Fibroblast of lung (primary cell): ENCODE results near the gene FMNL2. TPM values are rescaled to one million over a fixed set of nuclear protein-coding genes. Genes with fewer than 3 reads are reported as not detected.

Source experiments
- DNase-seq, 2 donors: peaks; one replicate each; pipeline versions ENCODE4 v3.0.0 to v3.0.0-alpha.2; 2010; ENCODE audit warnings: low read depth in 2 of 2
- H2AFZ ChIP-seq: 2 replicates; pipeline ENCODE4 v1.5.1; 2012; ENCODE audit warnings: low read length, control low read depth, inconsistent platforms
- H3K27ac ChIP-seq: 2 replicates; pipeline ENCODE4 v1.5.1; 2011; ENCODE audit warnings: low read length, control low read depth; ENCODE audit not compliant: insufficient read depth
- H3K27me3 ChIP-seq: 2 replicates; pipeline ENCODE4 v1.5.1; 2011; ENCODE audit warnings: mild to moderate bottlenecking, low read length; ENCODE audit not compliant: control insufficient read depth, insufficient read depth
- H3K36me3 ChIP-seq: 2 replicates; pipeline ENCODE4 v1.5.1; 2011; ENCODE audit warnings: low read length; ENCODE audit not compliant: control insufficient read depth, insufficient read depth
- H3K4me1 ChIP-seq: 2 replicates; pipeline ENCODE4 v1.5.1; 2011; ENCODE audit warnings: low read length; ENCODE audit not compliant: control insufficient read depth, insufficient read depth; ENCODE audit errors: extremely low read depth
- H3K4me2 ChIP-seq: 2 replicates; pipeline ENCODE4 v1.5.1; 2011; ENCODE audit warnings: low read length, control low read depth; ENCODE audit not compliant: insufficient read depth; ENCODE audit errors: extremely low read depth
- H3K4me3 ChIP-seq, 4 experiments: fragments of 200-600 bp in 1 of 4; sonication (generic) in 1 of 4; replicated peaks in 1 of 4; 2 replicates each; pipeline ENCODE4 v1.5.1; 2011 to 2016; ENCODE audit warnings: low read length in 4 of 4, low read depth in 3 of 4, mild to moderate bottlenecking in 3 of 4, control low read depth in 2 of 4, inconsistent platforms in 1 of 4, mixed read lengths in 1 of 4; ENCODE audit not compliant: insufficient read depth in 1 of 4; ENCODE audit errors: control extremely low read depth in 1 of 4
- H3K79me2 ChIP-seq: 2 replicates; pipeline ENCODE4 v1.5.1; 2012; ENCODE audit warnings: mild to moderate bottlenecking, low read length, inconsistent platforms; ENCODE audit not compliant: control insufficient read depth, insufficient read depth
- H3K9ac ChIP-seq: 2 replicates; pipeline ENCODE4 v1.5.1; 2011; ENCODE audit warnings: mild to moderate bottlenecking, low read length, control low read depth; ENCODE audit not compliant: insufficient read depth
- H3K9me3 ChIP-seq: 2 replicates; pipeline ENCODE4 v1.5.1; 2012; ENCODE audit warnings: low read depth, low read length; ENCODE audit not compliant: control insufficient read depth, insufficient read depth
- H4K20me1 ChIP-seq: 2 replicates; pipeline ENCODE4 v1.5.1; 2011; ENCODE audit warnings: low read length; ENCODE audit not compliant: control insufficient read depth, insufficient read depth; ENCODE audit errors: extremely low read depth
- EZH2 ChIP-seq: IDR thresholded peaks from 2 replicates; pipeline ENCODE4 v1.5.1; 2012; ENCODE audit warnings: low read length, control low read depth, mild to moderate bottlenecking; ENCODE audit errors: missing control alignments
- polyA plus RNA-seq, 2 donors: library from polyadenylated mRNA; depleted of rRNA in 1 of 2; stranded (reverse) in 1 of 2; unstranded in 1 of 2; fragments of >200 nt; gene quantifications; 2 replicates each; pipeline ENCODE4 v1.2.1, GENCODE V29; 2011 to 2012; ENCODE audit warnings: missing spikeins in 1 of 2
- total RNA-seq: library from RNA; depleted of rRNA; stranded (reverse); fragments of >200 nt; gene quantifications from 2 replicates; pipeline ENCODE4 v1.2.1, GENCODE V29; 2014
- TF ChIP-seq, protein P1 (sequence below), 2 donors: IDR thresholded peaks in 1 of 2; conservative IDR thresholded peaks in 1 of 2; 1 replicate in 1 of 2; 2 replicates in 1 of 2; pipeline ENCODE4 v1.5.1; 2011 to 2012; ENCODE audit warnings: low read length in 2 of 2, control low read depth in 1 of 2, inconsistent platforms in 1 of 2, low read depth in 1 of 2, mild to moderate bottlenecking in 1 of 2

FMNL2 gene
- total and polyA plus RNA-seq, 2 donors (not counting 1 experiment from before 2014, with no cell fraction given), result 12.0 to 30.2 TPM

DNA sequence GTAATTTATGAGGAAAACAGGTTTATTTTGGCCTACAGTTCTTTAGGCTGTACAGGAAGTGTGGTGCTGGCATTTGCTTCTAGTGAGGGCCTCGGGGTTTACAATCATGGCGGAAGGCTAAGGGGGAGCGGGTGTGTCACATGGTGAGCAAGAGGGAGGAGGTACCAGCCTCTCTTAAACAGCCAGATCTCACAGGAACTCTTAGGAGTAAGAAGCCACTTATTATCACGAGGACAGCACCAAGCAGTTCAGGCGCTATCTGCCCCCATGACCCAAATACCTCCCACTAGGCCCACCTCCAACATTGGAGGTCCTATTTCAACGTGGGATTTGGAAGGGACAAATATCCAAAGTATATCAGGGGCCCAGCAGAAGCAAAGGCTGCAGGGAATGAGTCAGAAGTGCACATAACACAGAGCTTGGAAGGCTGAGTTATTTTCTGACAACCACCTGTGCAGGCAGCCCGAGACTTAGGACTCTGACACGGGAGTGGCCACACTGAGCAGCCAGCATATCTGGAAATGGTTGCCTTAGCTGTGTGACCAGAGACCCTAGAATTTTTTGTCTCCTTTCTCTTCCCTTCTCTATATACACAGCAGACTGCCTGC, 211.4 kb downstream of the FMNL2 start:
- H3K79me2 ChIP-seq, result no peaks in the 10 kb centered on the region
- H3K27ac ChIP-seq, result no peak overlapping the region
- peaks cover 12% of the 10 kb centered on the region for H3K4me1 ChIP-seq
- no peak for TF ChIP-seq EZH2
- TF ChIP-seq, protein P1, sequence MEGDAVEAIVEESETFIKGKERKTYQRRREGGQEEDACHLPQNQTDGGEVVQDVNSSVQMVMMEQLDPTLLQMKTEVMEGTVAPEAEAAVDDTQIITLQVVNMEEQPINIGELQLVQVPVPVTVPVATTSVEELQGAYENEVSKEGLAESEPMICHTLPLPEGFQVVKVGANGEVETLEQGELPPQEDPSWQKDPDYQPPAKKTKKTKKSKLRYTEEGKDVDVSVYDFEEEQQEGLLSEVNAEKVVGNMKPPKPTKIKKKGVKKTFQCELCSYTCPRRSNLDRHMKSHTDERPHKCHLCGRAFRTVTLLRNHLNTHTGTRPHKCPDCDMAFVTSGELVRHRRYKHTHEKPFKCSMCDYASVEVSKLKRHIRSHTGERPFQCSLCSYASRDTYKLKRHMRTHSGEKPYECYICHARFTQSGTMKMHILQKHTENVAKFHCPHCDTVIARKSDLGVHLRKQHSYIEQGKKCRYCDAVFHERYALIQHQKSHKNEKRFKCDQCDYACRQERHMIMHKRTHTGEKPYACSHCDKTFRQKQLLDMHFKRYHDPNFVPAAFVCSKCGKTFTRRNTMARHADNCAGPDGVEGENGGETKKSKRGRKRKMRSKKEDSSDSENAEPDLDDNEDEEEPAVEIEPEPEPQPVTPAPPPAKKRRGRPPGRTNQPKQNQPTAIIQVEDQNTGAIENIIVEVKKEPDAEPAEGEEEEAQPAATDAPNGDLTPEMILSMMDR (conservative IDR thresholded peaks at IDR 0.05 in 1 of 2, IDR thresholded peaks at IDR 0.05 in 1 of 2; ENCODE audit: low read depth in 1 of 2, low read length in 2 of 2), result no peak
- DNase-seq, result peak in 1 of 2 donors; percentile 56
- no peaks in the 10 kb centered on the region for H4K20me1 ChIP-seq
- no peak overlapping the region for H3K9ac ChIP-seq
- no peaks in the 10 kb centered on the region for H3K36me3 ChIP-seq
- H3K4me3 ChIP-seq, result no peak overlapping the region
- H2AFZ ChIP-seq, result no peak overlapping the region
- H3K4me2 ChIP-seq, result no peak overlapping the region
- no peaks in the 10 kb centered on the region for H3K27me3 ChIP-seq
- no peaks in the 10 kb centered on the region for H3K9me3 ChIP-seq

DNA sequence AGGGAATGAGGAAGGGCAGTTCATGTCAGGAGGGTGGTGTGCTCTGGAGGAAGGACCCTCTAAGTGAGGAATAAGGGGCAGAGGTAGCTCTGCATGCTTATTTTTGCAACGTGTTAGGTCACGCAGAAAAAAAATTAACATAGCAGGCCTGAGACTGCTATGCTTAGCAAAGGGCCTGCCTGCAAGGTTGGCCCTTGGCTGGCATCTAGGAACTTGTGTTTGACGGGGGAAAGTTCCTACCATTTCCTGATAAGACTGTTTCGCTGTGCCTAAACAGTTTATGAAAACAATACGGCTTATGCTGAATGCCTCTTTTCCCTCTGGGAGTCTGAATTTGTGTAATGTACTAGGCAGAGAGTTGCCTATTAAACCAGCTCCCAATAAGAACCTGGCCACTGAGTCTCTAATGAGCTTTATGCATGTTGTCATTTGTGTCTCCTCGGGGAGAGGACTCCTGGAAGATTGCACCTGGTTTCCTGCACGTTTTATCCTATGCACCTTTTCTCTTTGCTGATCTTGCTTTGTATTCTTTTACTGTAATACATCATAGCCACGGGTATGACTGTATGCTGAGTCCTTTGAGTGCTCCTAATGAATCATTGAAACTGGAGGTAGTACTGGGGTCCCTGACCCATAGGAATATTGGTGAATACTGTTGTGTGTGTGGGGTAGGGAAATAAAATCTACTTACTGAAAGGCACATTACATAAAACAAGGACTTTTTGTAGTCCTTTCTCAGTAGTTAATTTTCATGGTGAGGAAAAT, 213.3 kb downstream of the FMNL2 start:
- peak in 1 of 2 donors; percentile 57 for DNase-seq
- peaks cover 5% of the 10 kb centered on the region for H3K4me1 ChIP-seq
- H3K36me3 ChIP-seq, result no peaks in the 10 kb centered on the region
- H3K27ac ChIP-seq, result no peak overlapping the region
- H3K4me3 ChIP-seq, result no peak overlapping the region
- H3K9ac ChIP-seq, result no peak overlapping the region
- H3K9me3 ChIP-seq, result no peaks in the 10 kb centered on the region
- no peak overlapping the region for H2AFZ ChIP-seq
- H3K4me2 ChIP-seq, result no peak overlapping the region
- TF ChIP-seq EZH2, result no peak
- TF ChIP-seq, protein P1 (conservative IDR thresholded peaks at IDR 0.05 in 1 of 2, IDR thresholded peaks at IDR 0.05 in 1 of 2; ENCODE audit: low read depth in 1 of 2, low read length in 2 of 2), result no peak
- no peaks in the 10 kb centered on the region for H4K20me1 ChIP-seq
- H3K27me3 ChIP-seq, result no peaks in the 10 kb centered on the region
- H3K79me2 ChIP-seq, result no peaks in the 10 kb centered on the region

DNA sequence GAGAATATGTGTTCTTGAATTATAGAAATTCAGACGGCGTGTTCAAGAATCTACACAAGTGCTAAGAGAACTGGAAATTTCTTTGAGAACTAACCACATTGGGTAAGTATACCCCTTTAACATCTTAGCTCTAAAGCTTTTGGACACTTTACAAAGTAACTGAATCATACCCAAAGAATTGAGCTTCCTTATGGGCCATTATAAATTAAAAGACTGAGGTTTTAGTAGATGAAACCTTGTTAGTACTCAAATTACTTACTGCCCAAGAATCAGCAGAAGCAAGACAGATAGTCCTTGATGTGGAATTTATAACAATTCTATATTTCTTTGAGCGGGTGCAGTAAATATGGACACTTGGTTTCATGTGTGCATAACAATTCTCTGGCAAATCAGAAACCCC, 214.0 kb downstream of the FMNL2 start:
- peak; percentile 57 to 80 for DNase-seq
- Histone ChIP-seq H3K27ac (no peak overlapping the region), H3K4me3 (no peak overlapping the region), H4K20me1 (no peaks in the 10 kb centered on the region), H3K4me2 (no peak overlapping the region), H3K9ac (no peak overlapping the region), H3K4me1 (peaks cover 3% of the 10 kb centered on the region), H3K9me3 (no peaks in the 10 kb centered on the region), H3K79me2 (no peaks in the 10 kb centered on the region), H3K27me3 (no peaks in the 10 kb centered on the region), H2AFZ (no peak overlapping the region), H3K36me3 (no peaks in the 10 kb centered on the region)
- TF ChIP-seq, protein P1 (conservative IDR thresholded peaks at IDR 0.05 in 1 of 2, IDR thresholded peaks at IDR 0.05 in 1 of 2; ENCODE audit: low read depth in 1 of 2, low read length in 2 of 2), result no peak
- TF ChIP-seq EZH2, result no peak
